NCI-H510A treated with DMSO at 0.1 percent for 48 hours (cell line): ENCODE data around the gene COASY.
A peak's percentile ranks its signal among the peaks of the same experiment; 100 is the strongest.

Experiments used
- DNase-seq: peaks from one replicate; lab custom pipeline; 2025; lab: John Stamatoyannopoulos, UW

COASY gene

DNA sequence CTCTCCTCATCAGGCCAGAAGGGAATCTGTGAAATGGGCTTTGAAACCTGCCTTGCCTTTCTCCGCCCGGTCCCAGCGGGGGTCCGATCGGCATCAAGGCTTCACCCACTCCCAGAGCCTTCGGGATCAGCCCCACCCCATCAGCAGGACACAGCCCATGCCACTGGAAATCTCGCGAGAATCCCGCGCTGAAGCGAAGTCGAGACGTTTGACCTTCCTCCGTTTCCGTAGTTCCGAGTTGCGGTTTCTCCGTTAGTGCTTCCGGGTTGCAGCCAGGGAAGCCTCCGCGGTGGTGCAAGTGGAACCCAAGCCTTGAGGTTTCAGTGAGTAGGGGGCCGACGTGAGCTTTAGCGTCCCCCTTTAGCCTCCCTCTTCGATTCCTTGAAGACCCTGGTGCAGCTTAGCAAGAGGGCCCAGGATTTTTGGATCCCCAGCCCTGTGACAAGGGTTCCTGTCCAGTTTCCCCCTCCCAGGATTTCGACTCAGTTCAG is at the start of gene COASY:
Gene COASY (plus strand): TSS at position 252 of the 491 bp plus-strand sequence. CDS start 475 bp downstream, outside the sequence.
- peak; percentile 92 for DNase-seq

DNA sequence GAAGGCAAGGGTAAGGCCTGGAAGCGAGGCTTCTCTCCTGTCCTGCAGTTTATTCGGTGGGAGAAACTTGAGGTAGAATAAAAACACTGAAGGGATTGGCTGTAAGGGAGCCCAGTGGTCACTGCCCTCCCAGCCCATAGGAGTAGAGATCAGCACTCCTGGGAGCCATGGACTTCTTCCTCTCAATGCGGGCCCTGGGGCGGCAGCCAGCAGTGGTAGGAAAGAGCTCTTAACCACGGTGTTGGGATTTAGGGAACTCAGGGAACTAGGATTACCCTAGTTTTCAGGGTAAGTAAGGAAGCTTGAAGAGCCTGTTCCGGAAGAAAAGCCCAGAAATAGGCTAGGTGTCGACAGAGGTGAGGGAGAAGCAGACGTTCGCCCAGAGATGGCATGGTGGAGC is 49.7 kb upstream of the COASY start:
- DNase-seq, result no peak

DNA sequence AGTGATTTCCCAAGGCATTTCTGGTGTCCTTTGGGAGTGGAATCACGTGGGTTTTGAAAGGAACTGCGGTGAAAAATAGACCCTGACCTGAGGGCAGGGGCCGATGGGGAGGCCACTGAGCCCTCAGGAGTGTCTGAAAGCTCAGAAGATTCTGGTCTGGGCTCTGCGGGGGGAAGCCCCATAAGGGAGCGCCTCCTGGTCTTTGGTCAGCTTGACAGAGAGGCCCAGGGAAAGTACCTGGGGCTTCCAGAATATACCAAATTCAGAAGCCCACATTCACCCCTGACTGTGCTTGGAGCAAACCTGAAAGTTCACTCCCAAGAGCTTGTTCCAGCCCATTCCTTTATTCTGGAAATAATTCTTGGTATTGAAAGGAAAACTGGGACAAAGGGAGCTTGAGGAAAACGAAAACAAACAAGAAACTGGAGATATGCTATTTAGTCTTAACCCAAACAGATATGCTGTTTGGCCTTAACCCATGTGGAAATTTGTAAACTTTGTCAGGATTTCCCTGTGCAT is 49.2 kb upstream of the COASY start:
- no peak for DNase-seq

DNA sequence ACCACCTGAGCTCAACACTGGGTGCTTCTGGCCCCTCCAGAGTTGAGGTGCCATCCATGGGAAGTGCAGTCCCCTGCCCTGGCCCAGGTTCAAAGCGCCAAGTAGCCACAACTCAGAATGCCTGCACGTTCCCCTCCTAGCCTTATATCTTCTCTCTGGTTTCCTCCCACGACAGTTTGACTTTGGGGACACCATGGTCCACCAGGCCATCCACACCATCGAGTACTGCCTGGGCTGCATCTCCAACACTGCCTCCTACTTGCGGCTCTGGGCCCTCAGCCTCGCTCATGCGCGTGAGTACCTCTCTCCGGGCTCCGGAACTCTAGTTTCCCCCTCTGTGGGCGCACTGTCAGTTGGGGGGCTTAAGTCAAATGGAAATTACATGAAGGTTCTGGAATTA is 48.3 kb upstream of the COASY start:
- no peak for DNase-seq

DNA sequence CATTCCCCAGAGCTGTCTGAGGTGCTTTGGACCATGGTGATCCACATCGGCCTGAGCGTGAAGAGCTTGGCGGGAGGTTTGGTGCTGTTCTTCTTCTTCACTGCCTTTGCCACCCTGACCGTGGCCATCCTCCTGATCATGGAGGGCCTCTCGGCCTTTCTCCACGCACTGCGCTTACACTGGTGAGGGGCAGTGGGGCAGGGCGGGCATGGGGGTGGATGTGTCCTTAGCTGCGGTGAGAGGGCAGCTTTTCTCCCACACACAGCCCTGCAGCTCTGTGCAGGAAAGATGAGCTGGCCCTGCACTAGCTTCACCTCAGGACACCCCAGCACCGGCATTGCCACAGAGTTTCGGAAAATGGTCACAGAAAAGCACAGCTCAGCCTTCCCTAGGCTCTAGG is 47.7 kb upstream of the COASY start:
- no peak for DNase-seq

DNA sequence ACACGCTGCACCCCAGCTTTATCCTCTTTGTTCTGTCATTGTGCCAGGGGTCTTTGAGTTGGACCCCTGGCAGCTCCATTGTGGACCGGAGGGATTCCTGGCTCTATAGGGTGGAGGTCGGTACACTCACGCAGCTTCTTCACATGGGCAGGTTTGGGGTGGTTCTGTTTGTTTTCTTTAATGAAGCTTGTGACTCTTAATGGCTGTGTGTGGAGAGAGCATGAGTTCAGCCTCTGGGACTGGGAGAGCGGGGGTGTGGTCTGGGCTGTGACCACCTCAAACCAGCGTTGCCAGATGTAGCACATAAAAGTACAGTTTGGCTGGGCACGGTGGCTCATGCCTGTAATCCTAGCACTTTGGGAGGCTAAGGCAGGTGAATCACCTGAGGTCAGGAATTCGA is 47.1 kb upstream of the COASY start:
- no peak for DNase-seq

DNA sequence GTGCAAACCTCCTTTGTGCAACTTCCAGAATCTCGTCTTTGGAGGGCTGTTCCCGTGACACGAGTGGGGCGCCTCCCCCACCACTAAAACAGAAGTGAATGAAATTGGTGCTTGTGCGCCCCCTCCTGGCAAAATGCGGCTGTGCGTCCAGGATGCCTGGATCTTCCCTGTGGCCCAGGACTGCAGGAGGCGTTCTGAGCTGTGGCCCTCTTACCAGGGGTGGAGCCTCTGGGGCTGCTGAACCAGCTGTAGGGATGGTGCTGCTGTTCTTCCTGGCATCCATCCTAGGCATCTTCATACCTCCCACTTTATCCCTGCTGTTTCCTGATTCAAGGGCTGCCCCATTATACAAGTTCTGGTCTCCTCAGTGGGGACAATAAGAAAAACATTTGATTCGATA is 44.4 kb upstream of the COASY start:
- peak; percentile 41 for DNase-seq

DNA sequence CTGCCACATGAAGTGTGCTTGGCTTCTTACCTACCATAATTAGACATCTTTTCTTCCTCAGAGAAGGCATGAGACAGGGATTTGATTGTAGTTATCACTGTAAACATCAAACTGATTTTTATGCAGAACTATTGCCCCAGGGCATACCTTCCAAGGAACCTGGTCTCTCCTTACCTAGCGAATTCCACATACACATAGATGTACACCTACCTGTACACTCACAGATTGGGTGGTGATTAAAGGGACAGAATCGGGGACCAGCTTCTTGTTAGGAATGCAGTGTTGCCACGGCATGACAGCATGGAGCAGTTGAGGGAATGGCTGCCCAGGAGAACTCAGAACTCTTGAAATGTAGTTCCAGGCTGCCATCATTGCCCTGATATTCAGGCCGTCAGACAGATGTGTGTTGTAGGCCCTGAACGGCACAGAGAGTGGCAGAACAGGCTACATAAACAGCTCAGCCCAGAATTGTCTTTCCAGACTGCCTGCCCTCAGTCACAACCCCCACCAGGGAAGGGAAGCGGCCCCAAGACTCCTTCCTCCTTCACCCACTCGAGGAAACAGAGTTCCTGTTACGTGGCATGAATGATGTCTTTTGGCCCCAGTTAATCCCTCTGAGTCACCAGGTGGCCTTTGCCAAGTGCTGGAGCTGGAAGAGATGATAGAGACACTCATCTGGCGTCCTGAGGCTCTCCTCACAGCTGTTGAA is 43.7 kb upstream of the COASY start:
- DNase-seq, result no peak

DNA sequence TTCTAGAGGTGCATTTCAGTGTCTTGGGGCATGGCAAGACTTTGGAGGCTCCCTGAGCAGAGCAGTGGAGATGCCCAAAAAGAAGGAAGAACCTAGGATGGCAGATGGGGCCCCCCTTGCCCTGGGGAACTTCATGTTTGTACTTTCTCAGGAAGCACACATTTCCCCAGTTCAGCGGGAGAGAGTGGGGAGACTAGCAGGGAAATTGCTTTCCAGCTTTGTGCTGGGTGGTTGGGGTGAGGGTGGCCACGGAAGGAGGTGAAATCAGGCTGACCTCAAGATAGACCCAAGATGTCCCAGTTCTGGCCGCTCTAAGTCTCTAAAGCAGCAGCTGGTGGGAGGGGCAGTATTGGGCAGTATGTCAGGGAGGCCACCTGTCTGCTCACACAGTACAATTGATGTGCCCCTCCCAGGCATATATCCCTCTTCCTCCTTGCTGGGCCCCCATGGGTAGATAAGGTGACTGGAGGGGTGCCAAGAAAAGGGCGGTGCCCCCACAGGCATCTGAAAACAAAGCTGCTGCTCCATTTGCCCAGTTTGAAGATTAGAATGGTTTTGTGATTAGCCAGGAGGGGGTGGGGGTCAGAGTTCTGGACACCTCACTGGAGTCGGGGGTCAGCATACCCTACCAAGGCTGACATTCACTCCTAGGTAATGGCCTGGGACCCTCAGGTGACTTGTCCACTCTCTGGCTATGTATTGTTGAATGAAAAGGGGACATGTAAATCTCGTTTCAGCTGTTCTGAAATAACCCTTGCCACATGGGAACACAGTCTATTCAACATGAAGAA is 43.0 kb upstream of the COASY start:
- no peak for DNase-seq

DNA sequence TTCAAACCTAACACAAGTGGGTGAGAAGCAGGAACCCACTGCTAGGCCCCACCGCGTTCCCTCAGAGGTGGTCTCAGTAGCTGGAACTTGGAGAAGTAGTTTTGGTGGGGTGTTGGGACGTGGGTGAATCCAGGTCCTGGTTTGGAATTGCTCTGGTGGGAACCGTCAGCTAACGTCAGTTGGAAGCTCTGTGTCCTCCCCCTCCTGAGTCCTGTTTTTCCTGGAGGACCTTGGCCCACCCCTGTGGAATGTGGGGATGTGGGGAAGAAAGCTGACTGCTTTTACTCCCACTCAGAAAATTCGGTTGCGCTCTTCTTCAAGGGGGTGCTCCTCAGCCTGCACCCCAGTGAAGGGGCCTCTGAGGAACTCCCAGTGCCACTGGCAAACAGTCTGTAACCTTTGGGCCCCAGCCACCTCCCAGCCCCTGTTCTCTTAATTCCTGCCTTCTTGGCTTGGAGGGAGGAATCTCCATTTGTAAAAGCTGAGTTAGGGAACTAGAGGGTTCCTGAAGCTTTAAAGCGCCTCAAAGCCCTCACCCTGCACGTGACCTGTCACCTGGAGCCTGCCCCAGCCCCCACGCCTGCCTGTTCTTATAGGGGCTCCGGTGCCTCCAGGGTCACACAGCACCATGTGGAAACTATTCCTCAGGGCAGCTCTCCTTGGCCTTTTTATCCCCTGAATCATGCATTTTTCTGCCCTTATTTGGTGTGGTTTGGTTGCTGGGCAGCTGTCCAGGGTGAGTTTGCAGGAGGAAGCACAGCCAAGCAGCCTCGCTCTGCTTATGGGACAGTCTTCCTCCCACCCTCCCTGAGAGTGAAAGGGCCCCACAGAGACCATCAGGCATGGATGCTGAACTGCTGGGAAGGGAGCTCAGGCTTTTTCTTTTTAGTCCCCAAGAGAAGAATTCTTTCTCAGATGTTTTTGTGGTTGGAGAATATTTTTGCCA is 42.1 kb upstream of the COASY start:
- DNase-seq, result no peak

DNA sequence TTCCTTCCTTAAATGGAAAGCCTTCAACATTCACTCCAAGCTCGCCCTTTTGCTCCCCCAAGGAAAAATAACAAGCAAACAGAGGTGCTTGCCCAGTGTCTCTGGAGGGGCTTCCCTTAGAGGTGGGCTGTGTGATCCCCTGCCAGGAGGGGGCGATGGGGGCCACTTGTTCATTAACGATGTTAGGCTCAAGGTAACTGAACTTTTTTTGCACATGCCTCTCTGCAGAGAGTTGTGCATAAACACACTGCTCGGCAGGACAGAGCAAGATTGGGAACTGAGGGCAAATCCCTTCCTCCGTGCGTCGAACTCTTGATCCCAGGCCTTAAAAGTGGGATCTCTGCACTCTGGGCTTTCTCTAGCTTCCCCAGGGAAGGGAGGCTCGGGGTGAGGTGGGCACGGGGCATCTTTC is 41.4 kb upstream of the COASY start:
- DNase-seq, result no peak

DNA sequence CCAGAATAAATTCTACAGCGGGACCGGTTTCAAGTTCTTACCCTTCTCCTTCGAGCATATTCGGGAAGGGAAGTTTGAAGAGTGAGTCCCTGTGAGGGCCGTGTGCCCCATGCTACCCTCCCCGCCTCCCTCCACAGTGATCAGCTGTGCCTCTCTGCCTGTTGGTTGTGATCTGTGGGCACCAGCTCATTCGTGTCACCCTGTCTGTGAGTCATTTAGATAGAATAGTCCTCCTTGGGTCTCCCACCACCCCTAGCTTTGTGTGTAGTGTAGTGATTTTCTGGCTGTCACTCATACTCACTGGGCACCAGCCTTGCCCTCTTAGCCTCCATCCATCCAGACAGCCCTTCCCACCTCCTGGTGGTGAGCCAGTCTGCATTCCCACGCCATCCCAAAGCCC is 40.9 kb upstream of the COASY start:
- DNase-seq, result no peak

DNA sequence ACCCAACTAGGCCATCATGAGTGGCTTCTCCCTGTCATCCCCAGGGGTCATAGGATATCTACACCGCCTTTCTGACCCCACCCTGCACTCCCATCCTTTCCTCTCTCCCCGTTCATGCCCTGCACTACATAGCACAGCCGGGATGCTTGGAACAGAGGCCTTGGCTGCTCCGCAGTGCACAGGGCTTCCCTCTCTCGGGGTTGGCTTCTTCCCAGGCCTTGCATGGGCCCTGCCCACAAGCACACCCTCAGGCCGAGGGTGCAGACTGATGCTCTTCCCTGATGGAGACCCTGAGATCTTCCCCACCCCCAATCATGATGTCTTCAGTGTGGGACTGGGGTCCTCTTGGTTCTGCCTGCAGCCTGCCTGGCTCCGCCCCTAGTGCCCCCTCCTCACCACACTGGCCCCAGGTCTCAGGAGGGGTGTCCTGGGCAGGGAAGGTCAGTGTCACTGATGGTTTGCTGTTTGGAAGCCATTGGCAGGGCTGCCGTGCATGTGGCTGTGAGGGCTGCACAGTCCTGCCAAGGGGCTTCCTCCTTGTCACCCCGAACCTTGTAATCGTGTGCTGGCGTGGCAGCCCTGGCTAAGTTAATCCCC is 40.2 kb upstream of the COASY start:
- DNase-seq, result no peak

DNA sequence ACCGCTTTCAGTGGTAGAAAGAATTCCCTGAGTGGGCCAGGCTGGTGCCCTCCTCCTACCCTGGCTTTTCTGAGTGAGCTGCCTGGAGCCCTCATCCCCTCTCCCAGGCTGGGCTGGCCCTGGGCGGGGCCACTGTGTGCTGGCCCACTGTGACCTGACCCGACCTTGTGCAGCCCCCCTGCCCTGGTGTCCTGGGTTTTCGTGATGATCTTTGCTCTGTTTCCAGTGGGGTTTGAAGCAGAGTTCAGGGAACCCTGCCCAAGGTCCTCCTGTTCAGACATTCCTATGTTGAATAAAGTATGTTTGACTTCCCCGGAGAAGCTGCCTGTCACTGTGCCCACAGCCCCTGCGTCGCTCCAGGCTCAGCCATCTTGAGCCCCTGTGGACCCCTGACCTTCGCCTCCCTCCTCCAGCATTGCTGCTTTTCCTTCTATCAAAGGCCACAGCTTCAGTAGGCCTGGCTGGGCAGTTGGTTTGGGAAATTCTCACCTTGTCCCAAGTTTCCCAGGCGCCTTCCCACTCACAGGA is 39.6 kb upstream of the COASY start:
- DNase-seq, result no peak

DNA sequence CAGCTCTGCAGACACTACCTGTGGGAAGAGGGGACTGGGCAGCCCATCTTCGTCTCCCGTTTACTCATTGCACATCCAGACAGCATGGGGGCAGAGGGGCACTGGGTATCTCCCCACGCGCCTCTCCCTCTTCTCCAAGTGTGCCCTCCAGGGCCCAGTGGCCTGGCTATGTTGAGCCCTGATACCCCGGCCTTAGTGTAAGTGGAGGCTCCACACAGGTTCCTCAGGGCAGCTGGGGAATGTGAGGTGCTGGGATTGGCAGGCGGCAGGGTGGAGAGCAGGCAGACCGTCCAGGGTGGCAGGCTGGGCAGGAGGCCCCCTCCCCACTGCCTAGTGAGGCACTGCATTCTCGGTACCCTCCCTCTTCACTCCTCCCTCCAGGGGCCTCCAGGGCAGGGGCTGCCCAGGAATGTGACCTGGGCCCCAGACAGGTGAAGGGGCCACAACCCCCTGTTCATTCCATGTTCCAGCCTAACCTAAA is 39.1 kb upstream of the COASY start:
- DNase-seq, result no peak

DNA sequence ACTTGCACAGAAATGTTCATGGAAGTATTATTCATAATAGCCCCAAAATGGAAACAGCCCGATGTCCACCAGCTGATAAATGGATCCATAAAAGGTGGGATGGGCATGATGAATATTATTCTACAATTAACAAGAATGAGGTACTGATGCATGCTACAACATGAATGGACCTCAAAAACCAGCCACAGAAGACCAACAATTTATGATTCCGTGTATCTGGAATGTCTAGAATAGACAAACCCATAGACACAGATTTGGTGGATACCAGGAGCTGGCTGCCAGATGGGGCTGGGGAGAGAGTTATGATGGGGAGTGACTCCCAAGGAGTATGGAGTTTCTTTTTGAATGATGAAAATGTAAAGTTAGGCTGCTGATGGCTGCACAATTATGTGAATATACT is 36.7 kb upstream of the COASY start:
- DNase-seq, result no peak

DNA sequence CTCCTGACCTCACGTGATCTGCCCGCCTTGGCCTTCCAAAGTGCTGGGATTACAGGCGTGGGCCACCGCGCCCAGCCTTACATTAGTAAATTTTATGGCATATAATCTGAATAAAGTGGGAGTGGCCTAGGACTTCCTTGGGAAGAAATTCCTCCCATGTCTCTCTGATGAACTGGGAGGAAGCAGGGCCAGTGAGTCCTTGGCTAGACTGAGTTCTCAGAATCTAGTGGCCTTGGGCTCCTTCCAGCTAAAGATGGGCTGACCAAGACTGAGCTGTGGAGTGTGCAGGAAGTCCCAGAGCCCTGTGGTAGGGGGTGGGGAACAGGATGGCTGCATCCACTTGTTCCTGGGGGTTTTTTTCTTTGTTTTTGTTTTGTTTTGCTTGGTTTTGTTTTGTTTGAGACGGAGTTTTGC is 35.9 kb upstream of the COASY start:
- DNase-seq, result no peak

DNA sequence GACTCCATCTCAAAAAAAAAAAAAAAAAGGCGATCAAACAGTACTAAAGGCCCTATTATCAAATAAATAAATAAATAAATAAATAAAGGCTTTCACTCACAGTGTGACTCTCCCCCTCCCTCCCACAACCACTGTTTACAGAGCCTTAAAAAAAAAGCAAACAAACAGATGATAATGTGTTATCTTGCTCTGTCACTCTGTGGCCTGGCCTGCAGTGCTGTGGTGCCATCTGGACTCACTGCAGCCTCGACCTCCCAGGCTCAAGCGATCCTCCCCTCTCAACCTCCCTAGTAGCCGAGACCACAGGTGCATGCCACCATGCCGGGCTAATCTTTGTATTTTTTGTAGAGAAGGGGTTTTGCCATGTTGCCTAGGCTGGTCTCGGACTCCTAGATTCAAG is 34.0 kb upstream of the COASY start:
- no peak for DNase-seq

DNA sequence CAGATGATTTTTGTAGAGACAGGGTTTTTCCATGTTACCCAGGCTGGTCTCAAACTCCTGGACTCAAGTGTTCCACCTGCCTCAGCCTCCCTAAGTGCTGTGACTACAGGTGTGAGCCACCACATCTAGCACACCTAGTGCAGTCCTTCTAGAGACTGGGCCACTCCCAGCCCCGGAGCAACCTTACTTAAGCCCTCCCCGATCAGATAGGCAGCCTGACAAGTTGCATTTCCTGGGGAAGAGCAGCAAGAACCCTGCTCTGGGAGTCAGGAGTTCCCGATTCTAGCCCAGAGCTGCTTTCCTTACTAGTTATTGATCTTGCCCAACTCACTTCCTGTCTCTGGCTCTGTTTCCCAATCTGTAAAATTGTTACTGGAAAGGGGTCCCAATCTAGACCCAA is 32.9 kb upstream of the COASY start:
- DNase-seq, result no peak

DNA sequence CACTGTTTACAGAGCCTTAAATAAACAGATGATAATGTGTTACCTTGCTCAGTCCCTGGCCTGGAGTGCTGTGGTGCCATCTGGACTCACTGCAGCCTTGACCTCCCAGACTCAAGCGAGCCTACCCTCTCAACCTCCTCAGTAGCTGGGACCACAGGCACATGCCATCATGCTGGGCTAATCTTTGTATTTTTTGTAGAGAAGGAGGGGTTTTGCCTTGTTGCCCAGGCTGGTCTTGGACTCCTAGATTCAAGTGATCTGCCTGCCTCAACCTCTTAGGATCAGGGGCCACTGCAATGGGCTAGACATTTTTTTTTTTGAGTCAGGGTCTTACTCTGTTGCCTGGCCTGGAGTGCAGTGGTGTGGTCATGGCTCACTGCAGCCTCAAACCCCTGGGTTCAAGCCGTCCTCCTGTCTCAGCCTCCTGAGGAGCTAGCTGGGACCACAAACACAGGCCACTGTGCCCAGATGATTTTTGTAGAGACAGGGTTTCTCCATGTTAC is 30.9 kb upstream of the COASY start:
- DNase-seq, result peak; percentile 50
